Endothelial cell of umbilical vein (primary cell): ENCODE measurements around the gene PBX3.

ENCODE experiments used
- EZH2 ChIP-seq: IDR thresholded peaks from 2 replicates; pipeline ENCODE4 v1.6.1; 2012; ENCODE audit warnings: borderline replicate concordance, low read depth, mild to moderate bottlenecking, moderate library complexity, low read length, inconsistent platforms; ENCODE audit not compliant: severe bottlenecking
- FOS ChIP-seq: IDR thresholded peaks from 2 replicates; pipeline ENCODE4 v1.6.1; 2011; ENCODE audit warnings: mild to moderate bottlenecking, low read length, moderate library complexity, borderline replicate concordance; ENCODE audit not compliant: insufficient read depth
- GATA2 ChIP-seq: IDR thresholded peaks from 2 replicates; pipeline ENCODE4 v1.7.0; 2011; ENCODE audit warnings: low read depth, mild to moderate bottlenecking, moderate library complexity, mixed read lengths, low read length; ENCODE audit not compliant: insufficient read length, insufficient read depth
- JUN ChIP-seq: IDR thresholded peaks from 2 replicates; pipeline ENCODE4 v1.6.1; 2011; ENCODE audit warnings: borderline replicate concordance, low read depth; ENCODE audit not compliant: insufficient read length, insufficient read depth
- MYC ChIP-seq: IDR thresholded peaks from one replicate; pipeline ENCODE4 v1.6.1; 2011; ENCODE audit warnings: mild to moderate bottlenecking, low read depth, low read length
- POLR2A ChIP-seq: IDR thresholded peaks from 2 replicates; pipeline ENCODE4 v1.6.1; 2012; ENCODE audit warnings: low read depth, mild to moderate bottlenecking, control low read depth, low read length
- POLR2AphosphoS5 ChIP-seq: IDR thresholded peaks from 2 replicates; pipeline ENCODE4 v1.6.1; 2012; ENCODE audit warnings: low read depth, mild to moderate bottlenecking, control low read depth, low read length, moderate library complexity; ENCODE audit not compliant: insufficient read depth
- TF ChIP-seq, protein P1 (sequence below), 2 donors: IDR thresholded peaks; 1 replicate in 1 of 2; 2 replicates in 1 of 2; pipeline ENCODE4 v1.5.1; 2011; ENCODE audit warnings: low read length in 2 of 2, mild to moderate bottlenecking in 2 of 2, moderate library complexity in 2 of 2, control low read depth in 1 of 2, inconsistent platforms in 1 of 2, low read depth in 1 of 2; ENCODE audit not compliant: insufficient read depth in 1 of 2; ENCODE audit errors: extremely low read depth in 1 of 2
- TF ChIP-seq, protein P2 (sequence below): IDR thresholded peaks from 2 replicates; pipeline ENCODE4 v1.6.1; 2011; ENCODE audit not compliant: insufficient read depth, insufficient read length

DNA sequence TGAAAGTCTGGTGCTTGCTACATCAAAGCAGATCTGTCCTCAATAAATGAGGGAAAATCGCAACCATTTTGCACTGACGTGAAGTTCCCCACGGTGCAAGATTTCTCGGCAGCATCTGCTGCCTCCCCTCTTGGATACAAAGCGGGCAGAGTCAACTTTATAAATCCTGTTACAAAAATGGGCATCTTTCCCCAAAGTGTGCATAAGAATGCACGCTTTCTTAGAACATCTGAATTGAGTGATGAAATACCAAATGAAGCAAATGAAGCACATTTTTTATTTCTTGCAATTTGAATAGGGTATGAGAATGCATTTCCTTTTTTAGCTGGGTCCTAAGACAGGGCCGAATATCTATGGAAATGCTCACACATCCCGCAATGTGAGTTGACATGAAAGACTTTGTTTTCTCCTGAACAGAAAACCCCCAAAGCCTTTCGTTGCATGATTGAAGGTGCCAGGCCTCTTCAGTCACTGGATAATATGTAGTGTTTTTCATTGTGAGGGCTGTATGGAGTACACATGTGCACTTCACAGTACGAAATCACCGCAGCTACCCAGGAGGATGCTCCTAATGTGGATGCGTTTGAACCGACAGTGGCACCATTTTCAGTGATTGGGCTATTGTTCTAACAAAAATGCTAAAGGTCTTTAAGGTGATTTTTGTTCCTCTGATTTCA lies 20.6 kb upstream of the PBX3 start:
- TF ChIP-seq, protein P1, sequence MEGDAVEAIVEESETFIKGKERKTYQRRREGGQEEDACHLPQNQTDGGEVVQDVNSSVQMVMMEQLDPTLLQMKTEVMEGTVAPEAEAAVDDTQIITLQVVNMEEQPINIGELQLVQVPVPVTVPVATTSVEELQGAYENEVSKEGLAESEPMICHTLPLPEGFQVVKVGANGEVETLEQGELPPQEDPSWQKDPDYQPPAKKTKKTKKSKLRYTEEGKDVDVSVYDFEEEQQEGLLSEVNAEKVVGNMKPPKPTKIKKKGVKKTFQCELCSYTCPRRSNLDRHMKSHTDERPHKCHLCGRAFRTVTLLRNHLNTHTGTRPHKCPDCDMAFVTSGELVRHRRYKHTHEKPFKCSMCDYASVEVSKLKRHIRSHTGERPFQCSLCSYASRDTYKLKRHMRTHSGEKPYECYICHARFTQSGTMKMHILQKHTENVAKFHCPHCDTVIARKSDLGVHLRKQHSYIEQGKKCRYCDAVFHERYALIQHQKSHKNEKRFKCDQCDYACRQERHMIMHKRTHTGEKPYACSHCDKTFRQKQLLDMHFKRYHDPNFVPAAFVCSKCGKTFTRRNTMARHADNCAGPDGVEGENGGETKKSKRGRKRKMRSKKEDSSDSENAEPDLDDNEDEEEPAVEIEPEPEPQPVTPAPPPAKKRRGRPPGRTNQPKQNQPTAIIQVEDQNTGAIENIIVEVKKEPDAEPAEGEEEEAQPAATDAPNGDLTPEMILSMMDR (IDR thresholded peaks at IDR 0.05; ENCODE audit: extremely low read depth in 1 of 2, insufficient read depth in 1 of 2, low read depth in 1 of 2, low read length in 2 of 2) = no peak
- TF ChIP-seq POLR2A = no peak
- TF ChIP-seq MYC = no peak
- TF ChIP-seq POLR2AphosphoS5 = no peak
- TF ChIP-seq, protein P2, sequence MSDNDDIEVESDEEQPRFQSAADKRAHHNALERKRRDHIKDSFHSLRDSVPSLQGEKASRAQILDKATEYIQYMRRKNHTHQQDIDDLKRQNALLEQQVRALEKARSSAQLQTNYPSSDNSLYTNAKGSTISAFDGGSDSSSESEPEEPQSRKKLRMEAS = no peak
- TF ChIP-seq EZH2 = no peak
- no peak for TF ChIP-seq FOS
- TF ChIP-seq JUN = no peak
- no peak for TF ChIP-seq GATA2
